ENCODE results near the gene XRCC3.

Gene XRCC3

GRCh38 chr14:103738701-103739451 is 23.6 kb upstream of the XRCC3 start:
- no peak for DNase-seq (ENCODE audit: low read depth in 2 of 2)

- DNase-seq (ENCODE audit: low read depth in 2 of 2) = no peak
Observed at GRCh38 chr14:103738166-103738565, 22.9 kb upstream of the XRCC3 start.

DNA sequence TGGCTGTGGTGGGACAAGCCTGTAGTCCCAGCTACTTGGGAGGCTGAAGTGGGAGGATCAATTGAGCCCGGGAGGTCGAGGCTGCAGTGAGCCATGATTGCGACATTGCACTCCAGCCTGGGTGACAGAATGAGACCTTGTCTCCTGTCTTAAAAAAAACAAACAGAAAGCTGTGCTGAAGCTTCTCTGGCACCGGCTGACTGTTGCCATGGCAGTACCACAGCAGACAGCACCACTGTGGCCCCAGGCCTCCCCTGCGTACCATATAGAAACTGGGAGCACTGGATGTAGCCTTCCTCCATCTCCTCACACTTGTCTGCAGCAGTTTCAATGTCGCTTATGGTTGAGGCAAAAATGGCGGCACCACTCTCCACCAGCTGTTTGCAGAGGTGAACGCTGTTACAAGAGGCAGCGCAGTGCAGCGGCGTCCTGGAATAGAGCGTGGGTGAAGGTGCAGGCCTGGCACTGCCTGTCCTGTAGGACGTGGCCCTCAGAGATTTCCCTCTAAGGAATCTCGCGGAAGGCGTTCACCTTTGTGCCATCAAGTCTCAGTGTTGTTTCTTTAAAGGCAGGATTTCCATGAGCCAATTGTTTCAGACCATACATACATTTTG is 22.3 kb upstream of the XRCC3 start:
- DNase-seq (ENCODE audit: low read depth in 2 of 2) = no peak

GRCh38 chr14:103736546-103737431 is 21.5 kb upstream of the XRCC3 start:
- no peak for DNase-seq (ENCODE audit: low read depth in 2 of 2)

GRCh38 chr14:103735815-103736545 is 20.7 kb upstream of the XRCC3 start:
- no peak for DNase-seq (ENCODE audit: low read depth in 2 of 2)

- DNase-seq (ENCODE audit: low read depth in 2 of 2) = no peak
Observed at GRCh38 chr14:103735439-103735814, 20.2 kb upstream of the XRCC3 start.

DNA sequence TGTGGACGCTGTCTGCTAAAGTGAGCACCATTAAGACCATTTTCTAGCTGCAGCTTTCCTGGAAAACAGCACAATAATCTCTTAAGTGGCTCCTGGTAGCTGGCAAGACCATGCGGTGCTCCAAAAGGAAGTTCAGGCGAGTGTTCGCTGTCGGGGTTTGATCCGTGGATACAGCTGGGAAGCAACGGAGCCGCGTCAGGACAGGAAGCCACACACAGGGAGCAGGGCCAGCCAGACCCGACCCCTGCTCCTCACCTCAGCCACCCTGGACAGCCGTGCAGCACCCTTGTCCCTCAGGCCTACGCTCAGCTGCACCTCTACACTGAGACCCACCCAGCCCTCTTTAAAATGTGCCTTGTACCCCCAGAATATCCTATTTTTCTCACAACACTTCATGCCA is 19.8 kb upstream of the XRCC3 start:
- DNase-seq (ENCODE audit: low read depth in 2 of 2) = no peak

DNA sequence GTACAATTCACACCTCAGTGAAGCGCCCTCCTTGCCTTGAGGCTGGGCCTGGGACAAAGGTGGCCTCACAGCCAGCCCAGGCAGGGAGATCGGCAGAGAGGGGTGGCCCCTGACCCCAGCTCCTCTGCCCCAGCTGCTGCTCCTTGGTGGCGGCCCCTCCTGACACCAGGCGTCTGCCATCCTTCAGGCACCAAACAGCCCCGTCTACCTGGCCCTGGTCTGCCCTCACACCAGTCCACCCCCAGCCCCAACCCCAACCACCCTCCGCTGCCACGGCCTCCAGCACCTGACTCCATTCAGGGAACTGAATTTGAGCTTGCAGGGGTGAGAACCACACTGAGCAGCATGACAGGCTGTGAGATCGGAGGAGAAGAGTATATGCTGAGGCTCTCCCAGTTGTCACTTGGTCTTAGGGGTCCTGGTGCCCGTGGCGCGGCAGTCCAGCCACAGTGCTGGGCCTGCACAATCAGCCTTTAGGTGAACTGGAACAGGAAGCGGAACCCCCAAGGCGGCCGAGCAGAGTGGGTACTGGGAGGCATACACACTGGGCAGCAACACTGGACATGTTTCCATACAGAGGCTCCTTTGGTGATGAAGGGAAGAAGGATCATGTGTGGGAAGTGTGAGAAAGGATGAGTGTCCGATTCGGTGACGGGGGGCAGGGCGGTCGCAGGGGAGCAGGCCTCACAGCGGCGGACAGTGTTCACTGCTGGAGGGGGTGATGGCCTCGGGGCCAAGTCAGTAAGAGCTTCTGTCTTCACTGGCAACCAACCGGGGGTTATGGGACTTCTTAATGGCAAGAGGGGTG is 19.0 kb upstream of the XRCC3 start:
- no peak for DNase-seq (ENCODE audit: low read depth in 2 of 2)

DNA sequence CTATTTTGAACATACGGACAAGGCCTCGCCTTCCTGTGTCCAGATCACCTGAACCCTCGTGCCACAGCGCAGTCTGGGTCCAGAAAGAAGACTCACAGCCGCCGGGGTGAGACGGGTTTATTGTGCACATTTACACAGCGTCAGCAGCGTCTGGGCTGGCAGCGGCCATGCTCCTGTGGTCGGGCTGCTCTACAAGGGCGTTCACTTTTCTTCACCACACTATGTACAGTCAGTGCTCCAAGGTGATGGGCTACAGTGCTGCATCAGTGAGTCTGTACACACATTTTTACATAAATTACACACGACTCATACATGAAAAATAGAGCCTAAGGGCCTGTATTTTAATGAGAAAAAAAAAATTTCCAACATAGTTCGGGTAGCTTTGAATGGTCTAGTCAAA is 18.4 kb upstream of the XRCC3 start:
- DNase-seq (ENCODE audit: low read depth in 2 of 2) = no peak

GRCh38 chr14:103732868-103733620 is 17.8 kb upstream of the XRCC3 start:
- no peak for DNase-seq (ENCODE audit: low read depth in 2 of 2)

DNA sequence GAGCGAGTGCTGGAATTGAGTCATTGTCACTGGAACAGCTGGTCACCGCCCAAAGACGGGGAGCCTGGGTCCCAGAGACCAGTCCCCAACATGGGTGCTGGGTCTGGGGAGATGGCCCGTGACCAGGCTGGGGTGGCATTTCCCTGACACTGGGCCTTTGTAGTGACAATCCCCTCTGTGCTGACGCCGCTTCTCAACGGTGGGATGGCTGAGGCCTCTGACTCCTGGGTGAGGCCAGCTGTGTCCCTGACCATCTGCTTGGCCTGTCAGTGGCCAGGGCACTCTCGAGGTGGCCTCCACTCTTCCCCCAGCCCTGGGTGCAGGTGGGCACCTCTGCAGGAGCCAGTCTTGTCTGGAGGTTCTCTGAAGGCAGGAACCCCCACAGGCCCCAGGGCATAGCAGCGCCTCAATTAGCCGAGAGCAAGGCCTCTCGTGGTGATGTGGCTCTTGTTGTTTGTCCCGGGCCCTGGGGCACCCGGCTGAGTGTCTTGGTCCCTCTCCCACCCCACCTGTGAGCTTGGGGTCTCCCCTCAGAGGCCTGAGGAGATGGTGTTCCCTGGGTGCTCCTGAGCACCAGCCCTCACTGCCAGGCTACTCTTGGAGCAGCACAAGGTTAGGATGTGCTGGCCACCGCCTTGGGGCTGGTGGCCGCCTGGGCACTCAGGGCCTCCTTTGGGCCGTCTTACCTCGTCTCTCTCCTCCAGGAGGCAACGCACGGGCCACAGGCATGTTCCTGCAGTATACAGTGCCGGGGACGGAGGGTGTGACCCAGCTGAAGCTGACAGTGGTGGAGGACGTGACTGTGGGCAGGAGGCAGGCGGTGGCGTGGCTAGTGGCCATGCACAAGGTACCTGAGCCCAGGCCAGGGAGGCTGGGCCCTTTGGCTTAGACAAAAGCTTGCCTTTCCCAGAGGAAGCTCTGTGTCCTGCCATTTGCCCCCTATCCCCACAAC is 16.9 kb upstream of the XRCC3 start:
- no peak for DNase-seq (ENCODE audit: low read depth in 2 of 2)

- DNase-seq (ENCODE audit: low read depth in 2 of 2) = no peak
Observed at GRCh38 chr14:103731481-103731880, 16.2 kb upstream of the XRCC3 start.

GRCh38 chr14:103730490-103731035 is 15.3 kb upstream of the XRCC3 start:
- no peak for DNase-seq (ENCODE audit: low read depth in 2 of 2)

DNA sequence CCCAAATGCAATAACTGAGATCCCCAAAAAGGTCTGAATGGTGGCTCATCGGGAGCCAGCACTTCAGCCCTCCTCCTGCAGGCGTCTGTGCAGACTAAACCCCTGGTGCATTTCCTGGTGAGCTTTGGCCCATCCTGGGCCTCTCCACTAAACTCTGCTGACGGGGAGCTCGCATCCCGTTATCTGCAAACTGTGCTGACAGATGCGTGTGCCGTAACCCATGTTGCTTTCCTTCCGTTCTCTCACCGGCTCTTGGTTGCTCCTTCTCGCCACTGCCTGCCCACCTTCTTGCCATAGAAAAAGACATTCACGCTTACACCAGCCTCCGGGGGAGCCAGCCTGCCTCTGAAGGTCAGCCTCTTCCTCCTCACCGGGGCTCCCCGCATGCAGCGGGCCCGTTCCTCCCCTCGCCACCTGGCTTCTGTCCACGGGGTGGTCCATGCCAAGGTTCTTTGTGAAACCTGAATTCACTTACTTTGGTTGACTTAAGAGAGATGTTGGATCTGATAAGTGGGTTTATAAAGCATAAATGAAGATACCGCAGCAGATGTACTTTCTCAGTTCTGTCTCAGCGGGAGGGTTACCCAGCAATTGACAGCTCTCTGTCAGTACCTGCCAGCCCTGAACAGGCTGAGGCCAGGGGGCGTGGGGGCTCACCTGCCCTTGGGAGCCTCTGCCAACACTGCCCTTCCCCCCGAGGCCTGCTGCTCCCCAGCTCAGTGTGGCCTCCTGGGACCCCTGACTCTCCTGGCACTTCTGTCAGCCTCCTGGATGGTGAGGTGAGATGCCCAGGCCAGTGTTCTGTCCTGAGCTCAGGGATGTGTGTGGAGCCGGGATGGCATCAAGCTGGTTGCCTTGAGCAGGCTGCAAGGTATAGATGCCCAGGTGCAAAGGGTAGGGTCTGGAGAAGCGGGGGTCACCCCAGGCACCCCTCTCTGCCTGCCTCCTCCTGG is 14.5 kb upstream of the XRCC3 start:
- no peak for DNase-seq (ENCODE audit: low read depth in 2 of 2)

DNA sequence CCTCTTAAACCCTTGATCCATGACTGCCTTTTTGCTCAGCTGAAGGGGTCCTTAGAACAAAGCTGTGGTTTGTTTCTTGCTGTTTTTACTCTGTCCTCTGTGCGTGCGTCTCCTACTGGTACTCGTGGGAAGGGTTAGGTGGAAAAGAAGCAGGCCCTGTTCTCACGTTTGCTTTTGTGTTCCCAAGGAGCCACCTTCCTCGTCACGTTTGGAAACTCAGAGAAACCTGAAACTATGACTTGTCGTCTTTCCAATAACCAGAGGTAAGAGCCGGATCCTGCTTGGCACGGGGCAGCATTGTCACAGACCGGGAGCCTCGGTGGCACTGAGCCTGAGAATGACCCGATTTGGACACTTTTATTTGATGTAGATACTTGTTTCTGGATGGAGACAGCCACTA is 13.5 kb upstream of the XRCC3 start:
- no peak for DNase-seq (ENCODE audit: low read depth in 2 of 2)

GRCh38 chr14:103728141-103728540 is 12.9 kb upstream of the XRCC3 start:
- no peak for DNase-seq (ENCODE audit: low read depth in 2 of 2)

DNA sequence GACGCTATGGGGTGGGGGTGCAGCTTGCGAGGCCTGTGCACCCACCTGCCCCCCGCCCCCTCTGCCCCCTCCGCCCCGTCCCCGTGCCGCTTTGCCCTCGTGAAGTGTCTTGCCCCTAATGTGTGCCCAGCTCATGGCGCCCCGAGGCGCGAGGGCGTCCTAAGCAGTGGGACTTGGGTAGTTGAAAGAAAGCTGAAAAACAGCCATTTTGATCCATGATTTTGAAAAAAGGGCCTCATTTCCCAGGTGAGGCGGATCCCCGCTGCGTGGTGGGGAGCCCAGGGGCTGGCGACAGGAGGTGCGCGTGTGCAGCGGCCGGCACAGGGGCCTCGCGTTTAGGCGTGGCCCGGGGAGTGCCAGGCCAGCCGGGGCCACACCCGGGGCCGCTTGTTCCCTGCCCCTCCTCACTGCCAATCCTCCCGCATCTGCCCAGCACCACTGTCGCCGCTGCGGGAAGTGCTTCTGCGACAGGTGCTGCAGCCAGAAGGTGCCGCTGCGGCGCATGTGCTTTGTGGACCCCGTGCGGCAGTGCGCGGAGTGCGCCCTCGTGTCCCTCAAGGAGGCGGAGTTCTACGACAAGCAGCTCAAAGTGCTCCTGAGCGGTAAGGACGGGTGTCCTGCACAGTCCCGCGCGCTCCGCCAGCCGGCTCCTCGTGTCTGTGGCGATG is 12.2 kb upstream of the XRCC3 start:
- no peak for DNase-seq (ENCODE audit: low read depth in 2 of 2)

Measured in stimulated activated CD8-positive, alpha-beta memory T cell treated with anti-CD3 and anti-CD28 coated beads, Interleukin-15, amount 100 ng/mL, for 48 hours (primary cell).